Measurements from ENCODE around the gene TMEM63B. TPM values are rescaled to one million over a fixed set of nuclear protein-coding genes. Genes with fewer than 3 reads are reported as not detected.

TMEM63B gene
- polyA plus RNA-seq, 3 donors: 1.3 to 25.7 (median 1.9) TPM

DNA sequence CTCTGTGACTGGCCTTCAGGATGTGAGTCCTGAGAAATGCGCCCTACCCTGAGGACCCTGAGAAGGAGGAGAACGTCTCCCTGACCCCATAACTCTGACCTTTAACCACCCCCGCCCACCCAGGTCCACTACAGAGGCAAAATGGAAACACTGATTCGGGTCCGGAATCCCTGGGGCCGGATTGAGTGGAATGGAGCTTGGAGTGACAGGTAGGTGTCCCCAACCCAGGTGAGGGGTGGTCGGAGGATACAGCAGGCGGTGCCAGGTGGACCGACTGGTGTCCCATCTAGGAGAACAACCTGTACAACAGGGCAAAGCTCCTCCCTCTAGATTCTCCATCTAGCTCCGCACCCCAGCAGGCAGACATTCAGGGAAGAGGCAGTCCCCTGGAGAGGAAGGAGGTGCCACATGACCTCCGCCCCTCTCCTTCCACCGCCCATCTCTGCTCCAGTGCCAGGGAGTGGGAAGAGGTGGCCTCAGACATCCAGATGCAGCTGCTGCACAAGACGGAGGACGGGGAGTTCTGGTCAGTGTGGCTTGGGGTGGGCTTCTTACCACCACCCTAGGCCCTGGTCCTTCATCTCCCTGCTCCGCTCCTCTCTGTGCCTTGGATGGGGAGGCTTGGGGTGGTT, 48.9 kb downstream of the TMEM63B start:
- H3K9me3 ChIP-seq (replicated peaks in 1 of 2; ENCODE audit: control insufficient read depth in 1 of 2, insufficient read depth in 1 of 2, low read length in 2 of 2): no peaks in the 10 kb centered on the region
- peaks cover 11 to 13% of the 10 kb centered on the region in 2 donors for H3K4me1 ChIP-seq (ENCODE audit: control insufficient read depth in 1 of 2, insufficient read depth in 2 of 2, low read length in 2 of 2)
- H3K4me2 ChIP-seq (replicated peaks; ENCODE audit: extremely low read depth, low read length, poor library complexity, severe bottlenecking): no peak overlapping the region
- H3K79me2 ChIP-seq (ENCODE audit: insufficient read depth, low read length): no peaks in the 10 kb centered on the region
- Mint-ChIP-seq H3K4me3 (peak overlapping the region; percentile 20 to 64), H3K27ac (peak overlapping the region in 2 of 7 donors; percentile 30 to 53), H3K4me1 (peaks cover 19% of the 10 kb centered on the region), H3K27me3 (ENCODE audit: low read depth in 3 of 3) (peaks cover 7 to 11% (median 8%) of the 10 kb centered on the region in 3 donors), H3K9me3 (peaks cover 0 to 2% (median 0%) of the 10 kb centered on the region in 7 donors), H3K36me3 (no peaks in the 10 kb centered on the region)
- peak overlapping the region in 1 of 3 experiments; percentile 9 for H3K4me3 ChIP-seq (replicated peaks in 1 of 3; ENCODE audit: low read depth in 2 of 3, low read length in 3 of 3)
- H2AFZ ChIP-seq (ENCODE audit: insufficient read depth, low read depth, low read length, poor library complexity, severe bottlenecking): peak overlapping the region; percentile 57
- WGBS (ENCODE audit: insufficient coverage): 97% methylated on average over 5 of the region's 15 CpGs
- H3K9ac ChIP-seq (ENCODE audit: insufficient read depth, low read length, poor library complexity, severe bottlenecking): no peak overlapping the region
- no peak overlapping the region for H3K27ac ChIP-seq (ENCODE audit: low read depth in 1 of 2, low read length in 2 of 2)
- no peaks in the 10 kb centered on the region for H3K36me3 ChIP-seq (replicated peaks in 1 of 2; ENCODE audit: control insufficient read depth in 1 of 2, insufficient read depth in 2 of 2, low read length in 2 of 2)
- TF ChIP-seq, protein P1, sequence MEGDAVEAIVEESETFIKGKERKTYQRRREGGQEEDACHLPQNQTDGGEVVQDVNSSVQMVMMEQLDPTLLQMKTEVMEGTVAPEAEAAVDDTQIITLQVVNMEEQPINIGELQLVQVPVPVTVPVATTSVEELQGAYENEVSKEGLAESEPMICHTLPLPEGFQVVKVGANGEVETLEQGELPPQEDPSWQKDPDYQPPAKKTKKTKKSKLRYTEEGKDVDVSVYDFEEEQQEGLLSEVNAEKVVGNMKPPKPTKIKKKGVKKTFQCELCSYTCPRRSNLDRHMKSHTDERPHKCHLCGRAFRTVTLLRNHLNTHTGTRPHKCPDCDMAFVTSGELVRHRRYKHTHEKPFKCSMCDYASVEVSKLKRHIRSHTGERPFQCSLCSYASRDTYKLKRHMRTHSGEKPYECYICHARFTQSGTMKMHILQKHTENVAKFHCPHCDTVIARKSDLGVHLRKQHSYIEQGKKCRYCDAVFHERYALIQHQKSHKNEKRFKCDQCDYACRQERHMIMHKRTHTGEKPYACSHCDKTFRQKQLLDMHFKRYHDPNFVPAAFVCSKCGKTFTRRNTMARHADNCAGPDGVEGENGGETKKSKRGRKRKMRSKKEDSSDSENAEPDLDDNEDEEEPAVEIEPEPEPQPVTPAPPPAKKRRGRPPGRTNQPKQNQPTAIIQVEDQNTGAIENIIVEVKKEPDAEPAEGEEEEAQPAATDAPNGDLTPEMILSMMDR (IDR thresholded peaks at IDR 0.05): no peak
- H3K27me3 ChIP-seq (ENCODE audit: control insufficient read depth in 2 of 2, insufficient read depth in 2 of 2, low read length in 2 of 2): no peaks in the 10 kb centered on the region
- H4K20me1 ChIP-seq (ENCODE audit: insufficient read depth, low read length): no peaks in the 10 kb centered on the region
- intact Hi-C loops (cut with micrococcal nuclease): no loop called here
- no peak for DNase-seq

DNA sequence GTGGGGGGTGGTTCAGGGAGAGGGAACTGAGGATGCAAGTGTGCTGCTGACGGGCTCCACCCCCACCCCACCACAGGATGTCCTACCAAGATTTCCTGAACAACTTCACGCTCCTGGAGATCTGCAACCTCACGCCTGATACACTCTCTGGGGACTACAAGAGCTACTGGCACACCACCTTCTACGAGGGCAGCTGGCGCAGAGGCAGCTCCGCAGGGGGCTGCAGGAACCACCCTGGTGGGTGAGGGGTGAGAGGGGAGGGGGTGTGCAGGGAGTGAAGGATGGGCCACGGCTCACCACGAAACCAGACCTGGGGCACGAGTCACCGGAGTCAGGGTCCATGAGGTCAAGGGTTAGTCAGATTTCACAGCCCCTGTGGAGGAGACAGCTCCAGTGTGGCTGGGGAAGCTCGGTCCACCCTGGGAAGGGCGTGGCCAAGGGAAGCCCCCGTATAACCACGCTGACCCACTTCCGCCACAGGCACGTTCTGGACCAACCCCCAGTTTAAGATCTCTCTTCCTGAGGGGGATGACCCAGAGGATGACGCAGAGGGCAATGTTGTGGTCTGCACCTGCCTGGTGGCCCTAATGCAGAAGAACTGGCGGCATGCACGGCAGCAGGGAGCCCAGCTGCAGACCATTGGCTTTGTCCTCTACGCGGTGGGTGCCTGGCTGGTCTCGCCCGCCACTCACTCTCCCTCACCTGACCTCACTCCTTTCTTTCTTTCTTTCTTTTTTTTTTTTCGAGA, 49.6 kb downstream of the TMEM63B start:
- Histone ChIP-seq H3K79me2 (ENCODE audit: insufficient read depth, low read length) (no peaks in the 10 kb centered on the region), H3K27me3 (ENCODE audit: control insufficient read depth in 2 of 2, insufficient read depth in 2 of 2, low read length in 2 of 2) (no peaks in the 10 kb centered on the region), H4K20me1 (ENCODE audit: insufficient read depth, low read length) (no peaks in the 10 kb centered on the region), H3K36me3 (replicated peaks in 1 of 2; ENCODE audit: control insufficient read depth in 1 of 2, insufficient read depth in 2 of 2, low read length in 2 of 2) (no peaks in the 10 kb centered on the region), H3K4me2 (replicated peaks; ENCODE audit: extremely low read depth, low read length, poor library complexity, severe bottlenecking) (peak overlapping the region; percentile 23), H3K4me3 (replicated peaks in 1 of 3; ENCODE audit: low read depth in 2 of 3, low read length in 3 of 3) (peak overlapping the region in 1 of 3 experiments; percentile 9), H3K9ac (ENCODE audit: insufficient read depth, low read length, poor library complexity, severe bottlenecking) (no peak overlapping the region), H2AFZ (ENCODE audit: insufficient read depth, low read depth, low read length, poor library complexity, severe bottlenecking) (peak overlapping the region; percentile 57), H3K9me3 (replicated peaks in 1 of 2; ENCODE audit: control insufficient read depth in 1 of 2, insufficient read depth in 1 of 2, low read length in 2 of 2) (no peaks in the 10 kb centered on the region), H3K27ac (ENCODE audit: low read depth in 1 of 2, low read length in 2 of 2) (no peak overlapping the region), H3K4me1 (ENCODE audit: control insufficient read depth in 1 of 2, insufficient read depth in 2 of 2, low read length in 2 of 2) (peaks cover 11 to 13% of the 10 kb centered on the region in 2 donors)
- 18% methylated on average over 21 of the region's 24 CpGs for WGBS (ENCODE audit: insufficient coverage)
- DNase-seq: peak; percentile 13 to 85 (median 30)
- no peaks in the 10 kb centered on the region for H3K36me3 Mint-ChIP-seq
- peak overlapping the region in 4 of 7 donors; percentile 30 to 67 (median 56) for H3K27ac Mint-ChIP-seq
- TF ChIP-seq, protein P1 (IDR thresholded peaks at IDR 0.05): no peak
- intact Hi-C loops (cut with micrococcal nuclease): no loop called here
- peaks cover 19% of the 10 kb centered on the region for H3K4me1 Mint-ChIP-seq
- H3K4me3 Mint-ChIP-seq: peak overlapping the region; percentile 34 to 64
- H3K9me3 Mint-ChIP-seq: peaks cover 0 to 2% (median 0%) of the 10 kb centered on the region in 7 donors
- peaks cover 6 to 11% (median 8%) of the 10 kb centered on the region in 3 donors for H3K27me3 Mint-ChIP-seq (ENCODE audit: low read depth in 3 of 3)
